ENCODE data around the gene AKR1C4. TPM values are rescaled to one million over a fixed set of nuclear protein-coding genes. Genes with fewer than 3 reads are reported as not detected.

AKR1C4 gene
- total RNA-seq, 1 experiment from 2014 or later = not detected

DNA sequence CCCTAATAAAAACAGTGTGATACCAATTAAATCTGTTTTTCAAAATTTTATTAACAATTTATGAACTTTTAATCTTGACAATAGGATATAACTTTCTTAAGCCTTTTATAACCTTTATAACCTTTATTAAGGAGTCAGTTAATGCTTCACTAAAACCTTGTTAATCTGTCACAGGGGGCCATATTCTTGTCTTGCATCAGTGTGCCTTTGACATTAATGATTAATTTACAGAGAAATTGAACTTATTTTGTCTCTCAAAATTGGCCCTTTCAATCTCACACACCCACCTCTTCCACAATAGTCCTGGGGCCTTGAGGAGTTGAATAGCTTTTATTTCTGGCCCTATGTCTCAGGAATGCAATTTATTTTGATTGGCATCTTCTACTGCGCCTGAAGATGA lies 68.5 kb downstream of the AKR1C4 start:
- no peak overlapping the region for H3K4me2 ChIP-seq (ENCODE audit: low read depth, low read length, poor library complexity, severe bottlenecking)
- H2AFZ ChIP-seq (ENCODE audit: low read length) = no peak overlapping the region
- DNase-seq = no peak
- H3K36me3 ChIP-seq (ENCODE audit: insufficient read depth, low read length) = no peaks in the 10 kb centered on the region
- no peaks in the 10 kb centered on the region for H3K9me3 ChIP-seq (ENCODE audit: low read length)
- H3K27ac ChIP-seq (ENCODE audit: low read length) = no peak overlapping the region
- no peaks in the 10 kb centered on the region for H3K27me3 ChIP-seq (ENCODE audit: low read length)
- H4K20me1 ChIP-seq (ENCODE audit: insufficient read depth, low read depth, low read length) = no peaks in the 10 kb centered on the region
- no peaks in the 10 kb centered on the region for H3K79me2 ChIP-seq (ENCODE audit: low read length)
- no peak overlapping the region for H3K4me3 ChIP-seq (ENCODE audit: low read length)
- no peaks in the 10 kb centered on the region for H3K9me2 ChIP-seq (replicated peaks; ENCODE audit: insufficient read depth, low read length)
- H3K4me1 ChIP-seq (ENCODE audit: low read length) = no peaks in the 10 kb centered on the region
- no peak overlapping the region for H3K9ac ChIP-seq (ENCODE audit: low read length)

DNA sequence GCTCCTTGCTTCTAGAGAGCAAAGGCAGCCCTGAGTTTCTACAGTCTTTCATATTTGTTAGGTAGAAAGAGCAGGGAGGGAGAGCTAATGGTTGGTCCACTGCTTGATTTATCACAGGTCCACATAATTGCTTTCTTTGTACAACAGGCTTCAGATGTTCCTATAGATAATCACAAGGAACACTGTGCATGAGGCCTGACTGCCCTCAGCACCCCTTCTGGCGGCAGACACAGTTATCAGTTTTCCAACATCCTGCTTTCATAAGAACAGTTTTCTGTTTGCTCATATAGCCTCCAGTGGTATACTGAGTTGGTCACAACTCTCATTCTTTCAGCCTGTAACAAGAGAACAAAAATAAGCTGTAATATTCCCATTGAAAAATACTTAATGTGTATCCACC lies 69.7 kb downstream of the AKR1C4 start:
- Histone ChIP-seq H3K27ac (ENCODE audit: low read length) (no peak overlapping the region), H4K20me1 (ENCODE audit: insufficient read depth, low read depth, low read length) (no peaks in the 10 kb centered on the region), H3K4me2 (ENCODE audit: low read depth, low read length, poor library complexity, severe bottlenecking) (no peak overlapping the region), H3K9ac (ENCODE audit: low read length) (no peak overlapping the region), H3K36me3 (ENCODE audit: insufficient read depth, low read length) (no peaks in the 10 kb centered on the region), H3K9me2 (replicated peaks; ENCODE audit: insufficient read depth, low read length) (no peaks in the 10 kb centered on the region), H3K27me3 (ENCODE audit: low read length) (no peaks in the 10 kb centered on the region), H3K9me3 (ENCODE audit: low read length) (no peaks in the 10 kb centered on the region), H3K4me1 (ENCODE audit: low read length) (no peaks in the 10 kb centered on the region), H3K4me3 (ENCODE audit: low read length) (no peak overlapping the region), H3K79me2 (ENCODE audit: low read length) (no peaks in the 10 kb centered on the region), H2AFZ (ENCODE audit: low read length) (no peak overlapping the region)
- DNase-seq = no peak

DNA sequence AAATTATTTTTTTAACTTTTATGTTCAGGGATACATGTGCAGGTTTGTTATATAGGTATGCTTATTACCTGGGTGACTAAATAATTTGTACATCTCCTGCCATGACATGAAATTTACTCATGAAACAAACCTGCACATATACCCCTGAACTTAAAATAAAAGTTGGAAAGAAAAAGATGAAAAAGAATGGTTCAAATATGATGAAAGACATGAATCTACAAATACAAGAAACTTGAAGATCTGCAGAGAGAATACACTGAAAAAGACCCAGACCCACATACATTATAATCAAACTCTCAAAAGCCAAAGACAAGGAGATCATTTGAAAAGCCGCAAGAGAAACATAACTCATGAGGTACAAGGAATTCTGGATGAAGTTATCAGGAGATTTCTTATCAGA lies 70.2 kb downstream of the AKR1C4 start:
- no peaks in the 10 kb centered on the region for H3K9me3 ChIP-seq (ENCODE audit: low read length)
- no peaks in the 10 kb centered on the region for H4K20me1 ChIP-seq (ENCODE audit: insufficient read depth, low read depth, low read length)
- no peak overlapping the region for H3K27ac ChIP-seq (ENCODE audit: low read length)
- no peak overlapping the region for H3K9ac ChIP-seq (ENCODE audit: low read length)
- H3K4me2 ChIP-seq (ENCODE audit: low read depth, low read length, poor library complexity, severe bottlenecking) = no peak overlapping the region
- H2AFZ ChIP-seq (ENCODE audit: low read length) = no peak overlapping the region
- no peaks in the 10 kb centered on the region for H3K27me3 ChIP-seq (ENCODE audit: low read length)
- no peaks in the 10 kb centered on the region for H3K4me1 ChIP-seq (ENCODE audit: low read length)
- no peak overlapping the region for H3K4me3 ChIP-seq (ENCODE audit: low read length)
- H3K9me2 ChIP-seq (replicated peaks; ENCODE audit: insufficient read depth, low read length) = no peaks in the 10 kb centered on the region
- no peaks in the 10 kb centered on the region for H3K36me3 ChIP-seq (ENCODE audit: insufficient read depth, low read length)
- DNase-seq = no peak
- H3K79me2 ChIP-seq (ENCODE audit: low read length) = no peaks in the 10 kb centered on the region

DNA sequence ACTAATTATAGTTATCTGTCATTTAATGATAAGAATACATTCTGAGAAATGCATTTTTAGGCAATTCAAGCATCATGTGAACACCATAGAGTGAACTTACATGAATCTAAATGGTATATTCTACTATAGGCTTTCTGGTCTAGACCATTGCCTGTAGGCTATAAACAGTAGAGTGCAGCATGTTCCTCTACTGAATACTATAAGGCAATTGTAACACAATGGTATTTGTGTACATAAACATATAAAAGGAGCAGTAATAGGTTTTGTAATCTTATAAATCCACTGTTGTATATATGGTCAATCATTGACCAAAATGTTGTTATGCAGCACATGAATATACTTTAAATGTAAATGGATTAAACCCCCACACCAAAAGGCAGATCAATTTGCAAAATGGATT lies 71.6 kb downstream of the AKR1C4 start:
- no peak overlapping the region for H2AFZ ChIP-seq (ENCODE audit: low read length)
- H3K79me2 ChIP-seq (ENCODE audit: low read length) = no peaks in the 10 kb centered on the region
- H3K4me3 ChIP-seq (ENCODE audit: low read length) = no peak overlapping the region

More for the DNA sequence above, 71.6 kb downstream of the AKR1C4 start:
- DNase-seq = no peak
- H3K9me2 ChIP-seq (replicated peaks; ENCODE audit: insufficient read depth, low read length) = no peaks in the 10 kb centered on the region
- no peaks in the 10 kb centered on the region for H4K20me1 ChIP-seq (ENCODE audit: insufficient read depth, low read depth, low read length)
- H3K27ac ChIP-seq (ENCODE audit: low read length) = no peak overlapping the region
- H3K4me1 ChIP-seq (ENCODE audit: low read length) = no peaks in the 10 kb centered on the region
- H3K36me3 ChIP-seq (ENCODE audit: insufficient read depth, low read length) = no peaks in the 10 kb centered on the region
- H3K9me3 ChIP-seq (ENCODE audit: low read length) = no peaks in the 10 kb centered on the region
- H3K4me2 ChIP-seq (ENCODE audit: low read depth, low read length, poor library complexity, severe bottlenecking) = no peak overlapping the region
- no peaks in the 10 kb centered on the region for H3K27me3 ChIP-seq (ENCODE audit: low read length)
- H3K9ac ChIP-seq (ENCODE audit: low read length) = no peak overlapping the region

Other genes with a start within 250 kb of the AKR1C4 start
- gene AKR1C1, start 233.4 kb upstream of the AKR1C4 start, total RNA-seq (2014; rRNA removed; shearing (Covaris generic); ENCODE audit: low replicate concordance) = not detected in 2 replicates
- not detected in 2 replicates for gene AKR1C2, start 193.0 kb upstream of the AKR1C4 start, total RNA-seq (2014; rRNA removed; shearing (Covaris generic); ENCODE audit: low replicate concordance)
- not detected in 2 replicates for gene AKR1C3, start 102.4 kb upstream of the AKR1C4 start, total RNA-seq (2014; rRNA removed; shearing (Covaris generic); ENCODE audit: low replicate concordance)
- gene AKR1C8, start 11.7 kb upstream of the AKR1C4 start, total RNA-seq (2014; rRNA removed; shearing (Covaris generic); ENCODE audit: low replicate concordance) = not detected in 2 replicates
- gene UCN3, start 168.1 kb downstream of the AKR1C4 start, total RNA-seq (2014; rRNA removed; shearing (Covaris generic); ENCODE audit: low replicate concordance) = not detected in 2 replicates
- 0.11 TPM in 1 of 2 replicates, not detected in the other for gene TUBAL3, start 208.0 kb downstream of the AKR1C4 start, total RNA-seq (2014; rRNA removed; shearing (Covaris generic); ENCODE audit: low replicate concordance)
- 37.2 and 39.1 TPM in 2 replicates for gene NET1, start 215.7 kb downstream of the AKR1C4 start, total RNA-seq (2014; rRNA removed; shearing (Covaris generic); ENCODE audit: low replicate concordance)

Data from Karpas-422 (cell line).